Ecto neural progenitor cell (in vitro differentiated cells): ENCODE data around the gene LHX4.

Experiments used
- DNase-seq: peaks from one replicate; pipeline ENCODE4 v3.0.0-alpha.2; 2018; ENCODE audit warnings: low spot score

Gene LHX4

DNA sequence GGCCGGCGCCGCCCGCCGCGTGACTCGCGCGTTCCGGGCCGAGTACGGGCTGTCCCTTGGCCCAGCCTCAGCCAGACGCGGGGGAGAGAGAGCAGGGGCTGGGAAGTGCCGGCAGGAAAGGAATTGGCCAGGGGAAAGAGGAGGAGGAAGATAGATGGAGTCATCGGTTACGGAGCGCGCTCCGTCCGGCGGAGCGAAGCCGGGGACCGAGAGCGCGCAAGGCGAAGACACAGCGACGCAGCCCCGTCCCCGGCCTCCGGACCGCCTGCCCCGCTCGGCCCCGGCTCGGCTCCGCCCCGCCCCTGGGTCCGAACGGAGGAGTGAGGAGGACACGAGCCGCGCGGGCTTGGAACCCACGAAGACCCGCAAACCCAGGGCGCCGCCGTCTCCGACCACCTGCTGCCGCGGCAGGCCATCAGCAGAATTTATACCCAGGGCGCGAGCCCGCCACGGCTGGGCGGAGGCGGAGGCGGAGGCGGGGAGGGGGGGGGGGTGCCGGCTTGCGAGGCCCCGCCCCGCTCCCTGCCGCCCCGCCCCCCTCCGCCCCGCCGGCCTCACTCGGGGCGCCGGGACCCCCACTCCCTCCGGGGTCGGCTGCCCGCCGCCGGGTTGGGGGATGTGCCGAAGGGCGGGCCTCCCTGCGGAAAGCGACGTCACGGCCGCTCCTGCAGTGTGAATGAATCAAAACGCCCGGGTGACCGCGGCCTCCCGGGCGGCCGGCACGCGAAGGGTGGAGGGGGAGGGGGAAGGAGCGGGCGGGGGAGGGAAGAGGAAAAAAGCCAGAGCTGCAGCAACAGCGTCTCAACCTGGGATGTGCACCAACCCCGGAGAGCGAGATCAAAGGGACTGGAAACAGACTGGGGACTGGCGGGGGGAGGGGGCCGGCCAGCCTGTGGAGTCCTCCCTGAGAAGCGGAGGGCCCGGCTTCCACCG, at the start of gene LHX4:
Gene LHX4, plus strand, starts transcription at position 782 of the 933 bp plus-strand sequence. CDS start 266 bp downstream, outside the sequence.
- peak; percentile 85 for DNase-seq

DNA sequence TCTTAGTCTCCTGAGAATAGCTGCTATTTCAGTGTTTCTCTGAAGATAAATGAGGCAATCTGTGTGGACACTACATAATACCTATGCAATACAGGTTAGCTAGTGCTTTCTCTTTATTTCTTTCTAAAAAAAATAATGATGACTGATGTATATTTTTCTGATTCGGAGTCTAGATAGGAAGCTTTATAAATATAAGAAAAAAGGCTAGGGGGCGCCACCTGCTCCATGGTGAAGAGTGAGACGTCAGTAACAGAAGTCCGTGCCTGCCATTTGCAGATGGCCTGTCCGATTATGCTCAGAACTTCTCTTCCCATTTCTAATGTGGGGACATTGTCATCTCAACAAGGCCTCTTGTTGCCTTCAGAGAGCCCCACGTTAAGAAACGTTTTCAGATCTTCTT, 49.0 kb upstream of the LHX4 start:
- no peak for DNase-seq

DNA sequence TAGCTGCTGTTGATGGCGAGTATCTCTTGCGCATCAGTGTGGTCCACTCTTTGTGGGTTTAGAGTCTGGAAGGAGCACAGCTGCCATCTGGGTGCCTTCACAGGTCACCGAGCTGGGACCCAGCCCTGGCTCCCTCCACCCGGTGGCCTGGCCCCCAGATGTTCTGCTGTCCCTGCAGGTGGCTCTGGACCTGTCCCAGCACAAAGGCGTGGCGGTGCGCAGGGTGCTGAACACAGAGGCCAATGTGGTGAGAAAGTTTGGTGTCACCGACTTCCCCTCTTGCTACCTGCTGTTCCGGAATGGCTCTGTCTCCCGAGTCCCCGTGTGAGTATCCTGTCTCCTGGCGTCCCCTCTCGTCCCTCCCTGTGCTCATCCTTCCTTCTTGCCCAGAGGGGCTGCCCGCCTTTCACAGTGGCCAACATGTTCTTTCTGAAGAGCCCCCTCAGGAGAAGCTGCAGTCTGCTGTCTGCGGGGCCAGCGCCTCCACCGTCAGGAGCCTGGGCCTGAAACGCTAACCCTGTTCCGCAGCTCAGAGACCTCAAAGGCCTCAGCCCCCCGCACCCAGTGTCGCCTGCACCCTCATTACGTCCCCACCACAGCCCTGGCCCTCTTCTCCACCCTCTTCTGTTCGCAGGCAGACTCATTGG, 47.9 kb upstream of the LHX4 start:
- no peak for DNase-seq

DNA sequence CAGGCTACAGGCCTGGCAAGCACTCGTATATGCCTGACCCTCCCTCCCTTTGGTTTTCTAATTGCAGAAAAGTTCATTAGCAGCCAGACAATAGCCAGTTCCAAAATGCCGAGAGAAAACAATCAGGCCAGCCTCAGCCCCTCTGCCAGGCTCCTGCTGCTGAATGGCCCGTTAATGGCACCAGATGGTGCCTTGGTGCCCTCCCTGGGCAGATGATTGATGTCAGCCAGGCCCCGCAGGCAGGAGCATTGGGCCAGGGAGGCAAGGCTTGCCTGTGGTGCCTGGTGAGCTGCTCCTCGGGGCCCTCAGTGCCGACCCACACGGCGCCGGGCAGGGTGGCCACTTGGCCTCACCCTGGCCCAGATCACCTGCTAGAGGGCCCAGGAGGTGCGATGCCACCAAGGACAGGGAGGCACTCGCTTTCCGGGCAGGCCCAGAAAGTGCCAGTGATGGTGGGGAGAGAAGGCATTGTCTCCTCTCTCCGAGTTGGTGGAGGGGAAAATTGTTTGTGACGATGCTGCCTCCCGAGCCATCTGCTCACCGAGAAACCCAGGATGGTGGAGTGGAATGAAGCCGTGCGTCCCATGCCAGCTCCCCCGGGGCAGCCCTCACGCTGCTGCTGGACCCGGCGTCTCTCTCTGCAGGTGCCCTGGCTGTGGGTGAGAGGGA, 47.3 kb upstream of the LHX4 start:
- no peak for DNase-seq

DNA sequence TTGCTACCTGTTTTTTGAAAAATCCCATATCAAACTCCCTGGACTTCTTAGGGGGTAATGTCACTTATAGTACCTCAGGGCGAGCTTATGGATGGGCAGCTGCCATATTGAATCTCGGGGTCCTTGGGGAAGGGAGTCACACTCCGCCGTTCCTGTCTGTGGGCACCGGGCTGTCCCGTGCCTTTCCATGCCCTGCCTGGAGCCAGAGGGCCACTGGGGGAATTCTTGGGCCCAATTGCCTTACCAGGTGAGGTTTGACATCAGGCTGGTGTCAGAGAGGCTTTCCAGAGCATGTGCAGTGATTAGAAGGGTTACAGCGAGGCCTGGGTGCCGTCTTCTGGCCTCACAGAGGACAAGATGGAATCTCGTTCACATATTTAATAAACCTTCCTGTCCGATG, 46.6 kb upstream of the LHX4 start:
- DNase-seq = no peak

DNA sequence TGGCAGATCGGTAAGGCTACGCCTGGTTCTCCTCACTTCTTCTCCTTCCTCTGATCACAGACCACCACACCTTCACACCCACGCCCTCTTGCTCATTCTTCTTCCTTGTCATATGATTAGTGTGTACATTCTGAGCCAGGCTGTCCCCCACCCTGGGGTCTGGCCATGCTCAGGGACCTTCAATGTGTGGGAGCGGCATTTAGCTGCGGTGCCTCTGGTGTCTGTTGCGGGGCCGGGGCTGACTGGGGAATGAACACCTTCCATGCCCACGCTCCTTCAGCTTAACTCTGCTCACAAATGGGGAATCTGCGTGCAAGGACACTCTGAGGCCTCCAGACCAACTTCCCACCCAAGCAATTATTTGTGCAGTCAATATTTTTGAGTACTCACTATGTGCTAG, 46.0 kb upstream of the LHX4 start:
- DNase-seq = no peak

DNA sequence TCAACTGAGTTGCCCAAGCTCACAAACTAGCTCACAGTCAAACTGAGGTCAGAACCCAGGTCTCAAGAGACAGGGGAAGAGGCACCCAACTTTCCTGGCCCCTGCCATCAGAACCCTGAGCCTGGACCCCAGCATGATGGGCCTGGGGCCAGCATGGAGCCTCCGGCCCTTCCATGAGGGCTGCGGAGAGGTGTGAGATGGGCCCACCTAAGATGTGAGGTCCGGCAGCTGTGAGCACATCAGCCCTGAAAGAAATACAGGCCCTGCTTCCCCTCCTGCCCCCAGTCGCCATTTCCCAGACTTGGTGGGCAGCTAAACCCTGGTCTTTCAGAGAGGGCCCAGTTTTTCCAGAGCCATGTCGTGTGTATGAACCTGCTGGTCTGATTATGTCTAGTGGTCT, 44.8 kb upstream of the LHX4 start:
- no peak for DNase-seq

DNA sequence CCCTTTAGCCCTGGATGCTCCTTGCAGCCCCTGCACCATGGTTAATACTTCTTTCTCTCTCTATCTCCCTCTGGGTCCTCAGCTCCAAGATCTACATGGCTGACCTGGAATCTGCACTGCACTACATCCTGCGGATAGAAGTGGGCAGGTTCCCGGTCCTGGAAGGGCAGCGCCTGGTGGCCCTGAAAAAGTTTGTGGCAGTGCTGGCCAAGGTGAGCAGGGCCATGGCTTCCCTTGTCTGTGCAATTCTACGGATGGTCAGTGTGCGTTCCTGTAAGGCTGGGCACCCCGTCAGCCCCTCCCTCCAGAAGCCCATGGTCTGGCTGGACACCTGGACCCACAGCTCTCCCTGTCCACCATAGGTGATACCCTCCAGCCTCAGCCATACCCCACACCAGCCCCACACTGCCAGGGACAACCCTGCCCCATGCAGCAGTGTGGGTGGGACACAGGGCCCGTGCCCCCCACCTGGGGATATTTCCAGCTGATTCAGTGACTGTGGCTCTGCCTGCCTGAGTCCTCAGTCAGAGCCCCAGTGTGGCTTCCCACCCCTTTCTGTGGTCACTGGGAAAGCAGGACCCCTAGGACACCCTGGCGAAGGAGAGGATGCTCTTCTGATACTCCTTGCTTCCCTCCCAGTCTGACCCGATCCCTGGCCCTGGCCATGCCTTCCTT, 44.0 kb upstream of the LHX4 start:
- DNase-seq = no peak

DNA sequence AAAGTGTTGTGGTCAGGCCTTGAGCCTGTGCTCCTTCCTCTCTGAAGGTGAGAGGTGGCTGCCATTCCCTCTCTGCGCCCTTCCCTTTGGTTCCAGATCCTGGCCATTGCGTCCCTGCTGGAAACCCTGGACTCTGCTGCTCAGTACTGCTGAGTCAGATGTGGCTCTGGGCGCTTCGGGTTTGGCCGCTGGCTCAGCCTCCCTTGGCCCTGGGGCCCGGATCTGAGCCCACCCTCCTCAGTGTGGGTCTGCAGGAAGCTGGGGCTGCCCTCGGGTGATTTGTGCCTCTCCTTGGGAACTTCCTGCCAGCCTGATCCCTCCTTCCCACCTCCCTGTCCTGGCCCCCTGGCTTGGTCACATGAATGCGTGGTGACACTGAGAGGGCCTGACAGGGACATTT, 43.2 kb upstream of the LHX4 start:
- DNase-seq = no peak

DNA sequence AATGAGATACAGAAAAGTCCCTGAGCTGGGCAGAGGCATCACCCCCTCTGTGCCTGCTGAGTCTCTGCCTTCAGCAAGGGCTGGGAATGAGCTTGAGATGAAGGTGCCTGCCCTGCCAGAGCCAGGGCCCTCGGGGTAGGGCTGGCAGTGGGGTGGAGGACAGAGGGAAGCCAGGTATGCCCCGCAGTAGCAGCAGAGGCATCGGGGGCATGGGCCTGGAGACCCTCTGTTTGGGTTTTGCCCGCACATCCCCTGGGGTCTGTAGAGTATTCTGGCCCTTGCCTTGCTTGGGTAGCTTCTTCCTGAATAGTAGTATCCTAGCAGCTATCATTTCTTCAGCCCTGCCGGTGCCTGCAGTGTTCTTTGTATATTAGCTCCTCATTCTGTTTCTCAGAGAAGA, 42.4 kb upstream of the LHX4 start:
- no peak for DNase-seq

DNA sequence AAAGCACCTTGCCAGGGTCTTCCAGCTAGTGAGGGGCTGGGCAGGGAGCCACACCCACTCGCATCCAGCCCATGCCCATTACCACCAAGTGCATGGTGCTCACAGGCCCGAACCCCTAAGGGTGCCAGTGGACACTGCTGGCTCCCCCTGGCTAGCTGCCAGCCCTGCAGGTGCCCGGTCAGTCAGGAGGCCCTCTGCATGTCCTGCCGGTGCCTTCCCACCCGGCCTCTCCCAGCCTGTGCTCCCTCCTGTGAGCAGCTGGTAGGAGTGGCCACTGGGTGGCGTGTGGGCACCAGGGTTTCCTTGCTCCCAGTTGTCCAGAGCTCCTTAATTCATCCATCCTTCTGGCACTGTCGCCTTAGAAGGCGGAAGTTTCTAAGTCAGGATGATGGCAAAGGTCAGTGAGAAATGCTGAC, 42.0 kb upstream of the LHX4 start:
- DNase-seq = peak; percentile 80

DNA sequence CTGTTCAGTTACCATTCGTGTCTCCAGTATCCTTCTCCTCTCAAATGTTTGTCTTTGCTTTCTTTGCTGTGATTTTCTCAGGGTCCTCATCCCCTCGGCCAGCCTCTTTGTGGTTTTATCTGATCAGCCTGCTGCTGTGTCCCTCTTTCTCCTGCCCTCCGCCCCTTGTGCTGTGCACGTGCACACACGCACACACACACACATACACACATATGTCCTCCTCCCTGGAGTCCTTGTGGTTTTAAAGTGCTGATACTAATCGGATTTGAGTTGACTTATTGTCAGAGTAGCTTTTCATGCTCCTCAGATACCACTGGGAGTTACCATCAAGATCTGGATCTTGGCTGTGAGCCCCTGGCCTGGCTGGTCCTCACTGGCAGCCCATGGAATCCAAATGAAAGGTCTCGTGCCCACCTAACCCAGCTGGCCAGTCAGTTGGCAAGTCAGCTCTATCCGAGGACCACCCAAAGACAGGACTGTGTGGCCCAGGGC, 41.3 kb upstream of the LHX4 start:
- DNase-seq = no peak

DNA sequence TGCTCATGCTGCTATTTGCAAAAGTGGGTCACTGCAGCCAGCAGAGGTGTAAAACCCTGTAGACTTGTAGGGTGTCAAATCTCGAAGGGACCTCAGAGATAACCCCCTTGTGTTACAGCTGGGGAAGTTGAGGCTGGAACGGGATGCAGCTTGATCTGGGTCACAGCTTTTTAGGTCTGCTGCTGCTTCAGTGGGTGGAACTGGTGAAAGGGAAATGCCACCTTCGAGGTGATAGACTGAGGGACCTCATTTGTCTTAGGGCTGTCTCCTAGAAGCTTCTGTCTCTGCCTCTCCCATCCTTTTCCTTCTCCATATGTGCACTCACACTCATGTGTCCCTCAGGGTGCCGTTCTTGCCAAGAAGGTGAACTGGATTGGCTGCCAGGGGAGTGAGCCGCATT, 40.0 kb upstream of the LHX4 start:
- no peak for DNase-seq

DNA sequence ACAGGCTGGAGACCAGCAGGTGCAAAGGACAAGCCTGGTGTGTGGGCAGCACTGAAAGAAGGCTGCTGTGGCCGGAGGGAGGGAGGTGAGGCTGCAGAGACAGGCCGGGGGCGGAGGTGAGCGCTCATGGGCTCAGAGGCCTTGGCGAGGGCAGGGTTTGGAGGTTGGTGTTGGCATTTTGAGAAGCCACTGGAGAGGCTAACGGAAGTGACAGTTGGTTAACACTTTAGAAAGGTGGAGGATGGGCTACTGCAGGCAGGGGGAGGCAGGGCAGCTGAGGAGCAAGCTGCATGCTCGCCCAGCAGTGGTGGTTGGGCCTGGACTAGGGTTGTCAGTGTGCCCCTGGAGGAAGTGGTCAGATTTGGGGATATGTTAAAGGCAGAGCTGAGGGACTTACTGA, 37.9 kb upstream of the LHX4 start:
- DNase-seq = no peak

DNA sequence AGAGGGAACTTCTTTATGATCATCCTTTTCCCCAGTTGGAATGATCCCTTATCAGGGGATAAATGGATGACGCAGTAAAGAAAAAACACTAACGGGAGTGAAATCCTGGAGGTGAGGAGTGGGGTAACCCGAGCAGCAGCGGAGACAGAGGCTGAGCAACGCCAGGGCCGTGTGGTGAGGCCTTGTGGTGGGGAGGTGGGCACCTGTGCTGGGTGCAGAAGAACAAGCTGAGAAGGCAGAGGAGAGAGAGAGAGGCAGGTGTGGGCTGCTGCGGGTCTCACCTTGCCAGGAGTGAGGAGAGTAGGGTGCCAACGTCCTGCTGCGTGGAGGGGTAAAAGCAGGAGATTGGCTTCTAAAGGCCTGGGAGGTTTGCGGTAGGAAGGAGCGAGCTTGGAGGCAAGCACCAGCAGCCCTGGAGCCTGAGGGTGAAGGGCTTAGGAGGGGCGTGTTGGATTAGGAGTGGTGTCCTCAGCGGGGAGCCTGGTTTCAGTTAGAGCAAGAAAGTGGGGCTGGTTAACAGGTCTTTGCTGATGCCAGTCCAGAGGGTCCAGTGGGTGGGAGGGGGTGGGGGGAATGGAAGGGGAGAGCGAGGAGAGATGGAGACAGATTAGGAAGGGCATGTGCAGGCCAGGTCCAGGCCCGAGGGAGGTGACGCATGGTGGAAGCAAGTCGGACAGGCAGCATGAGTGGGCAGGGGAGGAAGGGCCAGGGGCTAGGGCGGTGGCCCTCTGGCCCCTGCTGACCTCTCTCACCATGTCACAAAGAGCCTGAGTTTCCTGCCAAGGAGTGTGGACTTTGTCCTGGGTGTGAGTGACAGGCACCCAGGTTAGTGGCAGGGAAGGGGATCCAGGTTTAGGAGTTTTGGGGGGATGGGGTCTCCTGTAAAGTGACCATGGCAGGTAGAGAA, 36.7 kb upstream of the LHX4 start:
- no peak for DNase-seq

DNA sequence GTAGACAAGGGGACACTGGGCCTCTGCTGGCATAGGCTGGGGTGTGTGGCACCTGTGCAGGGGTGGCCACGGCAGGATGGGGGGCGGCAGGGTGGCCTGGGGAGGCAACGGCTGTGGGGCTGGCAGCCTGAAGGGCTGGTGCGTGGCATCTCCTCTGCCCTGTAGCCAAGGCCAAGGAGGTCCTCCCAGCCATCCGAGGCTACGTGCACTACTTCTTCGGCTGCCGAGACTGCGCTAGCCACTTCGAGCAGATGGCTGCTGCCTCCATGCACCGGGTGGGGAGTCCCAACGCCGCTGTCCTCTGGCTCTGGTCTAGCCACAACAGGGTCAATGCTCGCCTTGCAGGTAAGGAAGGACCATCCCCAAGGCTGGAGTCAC, 36.0 kb upstream of the LHX4 start:
- DNase-seq = no peak

DNA sequence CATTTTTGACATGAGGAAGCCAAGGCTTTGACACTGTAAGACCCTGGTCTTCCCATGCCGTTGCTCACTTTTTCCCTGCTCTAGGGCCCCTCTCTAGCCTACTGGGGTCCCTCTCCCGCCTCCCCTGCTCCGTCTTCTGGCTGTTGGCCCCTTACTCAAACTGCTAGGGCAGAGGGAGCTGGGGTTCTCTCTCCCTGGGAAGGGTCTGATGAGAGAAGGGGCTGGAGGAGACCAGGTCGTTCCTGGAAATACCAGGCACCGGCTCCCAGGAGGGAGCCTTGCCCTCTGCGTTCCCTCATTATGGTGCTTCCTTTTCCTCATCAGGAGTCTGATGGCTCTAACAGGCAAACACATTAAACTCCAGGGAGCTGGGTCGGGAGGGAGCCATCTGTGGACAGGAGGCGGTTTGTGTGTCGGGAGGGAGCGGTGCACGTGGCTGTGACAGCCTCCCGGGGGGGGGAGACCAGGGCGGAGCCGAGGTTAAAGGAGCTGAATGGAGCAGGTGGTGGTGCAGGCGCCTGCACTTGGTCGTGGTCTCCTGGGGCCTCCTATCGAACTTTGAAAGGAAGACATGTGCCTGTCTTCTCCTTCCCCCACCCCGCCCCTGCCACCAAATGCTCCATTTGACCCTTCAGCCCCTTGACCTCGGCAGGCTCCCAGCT, 35.4 kb upstream of the LHX4 start:
- DNase-seq = no peak

DNA sequence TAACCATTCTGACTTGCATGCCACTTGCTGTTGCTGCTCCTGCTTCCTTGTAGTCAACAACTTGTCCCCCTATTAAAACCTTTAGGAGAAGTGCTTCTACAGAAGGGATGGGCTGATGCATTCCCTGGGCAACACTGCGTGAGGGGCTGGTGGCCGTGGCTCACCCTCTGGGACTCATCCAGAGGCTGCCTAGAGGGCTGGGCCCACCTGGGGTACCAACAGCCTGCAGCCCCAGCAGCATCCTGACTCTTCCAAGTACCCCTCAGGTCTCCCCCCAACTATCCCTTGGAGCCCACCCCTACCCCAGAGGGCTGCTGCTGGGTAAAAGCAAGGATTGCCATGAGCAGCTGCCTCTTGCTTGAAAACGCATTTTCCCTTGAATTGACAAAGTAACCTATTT, 34.7 kb upstream of the LHX4 start:
- no peak for DNase-seq

DNA sequence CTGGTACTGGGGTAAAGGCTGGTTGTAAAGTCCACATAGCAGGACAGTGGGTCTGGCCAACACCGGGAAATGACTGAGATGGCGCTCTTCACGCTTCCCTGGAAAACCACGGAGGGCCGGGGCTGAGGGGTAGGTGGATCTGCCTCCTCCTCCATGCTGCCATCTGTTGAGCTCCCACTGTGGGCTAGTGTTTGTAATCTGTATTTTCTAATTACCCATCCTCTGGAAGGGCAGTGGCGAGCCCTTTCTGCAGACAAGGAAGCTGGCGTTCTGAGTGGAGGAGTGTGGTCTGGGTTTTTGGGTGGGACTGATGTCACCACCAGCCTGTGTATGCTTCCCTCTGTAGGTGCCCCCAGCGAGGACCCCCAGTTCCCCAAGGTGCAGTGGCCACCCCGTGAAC, 34.1 kb upstream of the LHX4 start:
- no peak for DNase-seq

DNA sequence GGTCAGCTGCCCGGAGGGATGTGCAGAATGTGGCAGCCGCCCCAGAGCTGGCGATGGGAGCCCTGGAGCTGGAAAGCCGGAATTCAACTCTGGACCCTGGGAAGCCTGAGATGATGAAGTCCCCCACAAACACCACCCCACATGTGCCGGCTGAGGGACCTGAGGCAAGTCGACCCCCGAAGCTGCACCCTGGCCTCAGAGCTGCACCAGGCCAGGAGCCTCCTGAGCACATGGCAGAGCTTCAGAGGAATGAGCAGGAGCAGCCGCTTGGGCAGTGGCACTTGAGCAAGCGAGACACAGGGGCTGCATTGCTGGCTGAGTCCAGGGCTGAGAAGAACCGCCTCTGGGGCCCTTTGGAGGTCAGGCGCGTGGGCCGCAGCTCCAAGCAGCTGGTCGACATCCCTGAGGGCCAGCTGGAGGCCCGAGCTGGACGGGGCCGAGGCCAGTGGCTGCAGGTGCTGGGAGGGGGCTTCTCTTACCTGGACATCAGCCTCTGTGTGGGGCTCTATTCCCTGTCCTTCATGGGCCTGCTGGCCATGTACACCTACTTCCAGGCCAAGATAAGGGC, 33.5 kb upstream of the LHX4 start:
- DNase-seq = no peak
